Glomerular endothelial cell (primary cell): ENCODE results near the gene RAD51B. TPM values are rescaled to one million over a fixed set of nuclear protein-coding genes. Genes with fewer than 3 reads are reported as not detected.
"Not testable (repeated sequence)": the region's sequence is repeated elsewhere in the genome, so short reads cannot be mapped to it uniquely, and the experiment has no call there.

Experiments
- DNase-seq: peaks from one replicate; pipeline ENCODE4 v3.0.0-alpha.2; 2011; ENCODE audit warnings: low read depth, low spot score; ENCODE audit errors: extremely low read depth
- total RNA-seq: library from RNA; depleted of rRNA; stranded (reverse); fragments of >200 nt; gene quantifications from 2 replicates; pipeline ENCODE4 v1.2.3, GENCODE V29; 2015

Gene RAD51B
- total RNA-seq, 1 donor from 2014 or later, result 9.7 TPM

GRCh38 chr14:68164711-68165113, 345.1 kb downstream of the RAD51B start:
- no peak for DNase-seq

GRCh38 chr14:68165274-68165843, 345.8 kb downstream of the RAD51B start:
- no peak for DNase-seq

- DNase-seq, result no peak
Measured at GRCh38 chr14:68166731-68167382, 347.3 kb downstream of the RAD51B start.

- DNase-seq, result no peak
Measured at GRCh38 chr14:68167383-68168087, 348.0 kb downstream of the RAD51B start.

GRCh38 chr14:68168460-68169109, 349.0 kb downstream of the RAD51B start:
- DNase-seq, result no peak

- no peak for DNase-seq
Measured at GRCh38 chr14:68172216-68172615, 352.6 kb downstream of the RAD51B start.

GRCh38 chr14:68172627-68173026, 353.0 kb downstream of the RAD51B start:
- no peak for DNase-seq

- no peak for DNase-seq
Measured at GRCh38 chr14:68173227-68173972, 353.8 kb downstream of the RAD51B start.

- DNase-seq, result no peak
Measured at GRCh38 chr14:68174446-68174845, 354.9 kb downstream of the RAD51B start.

GRCh38 chr14:68176687-68177086, 357.1 kb downstream of the RAD51B start:
- no peak for DNase-seq

- DNase-seq, result no peak
Measured at GRCh38 chr14:68177728-68178127, 358.1 kb downstream of the RAD51B start.

GRCh38 chr14:68178282-68178681, 358.7 kb downstream of the RAD51B start:
- DNase-seq, result no peak

- no peak for DNase-seq
Measured at GRCh38 chr14:68181519-68182326, 362.1 kb downstream of the RAD51B start.

- DNase-seq, result no peak
Measured at GRCh38 chr14:68182492-68182891, 362.9 kb downstream of the RAD51B start.

GRCh38 chr14:68186500-68187276, 367.1 kb downstream of the RAD51B start:
- not testable (repeated sequence) for DNase-seq

GRCh38 chr14:68188174-68188573, 368.6 kb downstream of the RAD51B start:
- DNase-seq, result no peak

- no peak for DNase-seq
Measured at GRCh38 chr14:68190032-68190431, 370.5 kb downstream of the RAD51B start.

- DNase-seq, result no peak
Measured at GRCh38 chr14:68191567-68192321, 372.2 kb downstream of the RAD51B start.

GRCh38 chr14:68192935-68193334, 373.4 kb downstream of the RAD51B start:
- no peak for DNase-seq
